Memory B cell (primary cell): Measurements from ENCODE around the gene SCG3.

Experiments used
- ATAC-seq: fragments of 150-1000 bp; cut with Tn5 transposase; 2 replicates; pipeline ENCODE4 v1.10.0; 2021; ENCODE audit warnings: low read depth, mild to moderate bottlenecking, moderate library complexity
- DNase-seq, 2 donors: peaks; one replicate each; pipeline ENCODE4 v3.0.0; 2022; ENCODE audit warnings: low spot score in 2 of 2
- H3K27ac Mint-ChIP-seq: one replicate; pipeline ENCODE4 v1.8.0; 2022; ENCODE audit warnings: mild to moderate bottlenecking, moderate library complexity, mixed read lengths
- H3K27me3 Mint-ChIP-seq: one replicate; pipeline ENCODE4 v1.8.0; 2022; ENCODE audit warnings: mixed read lengths
- H3K36me3 Mint-ChIP-seq: one replicate; pipeline ENCODE4 v1.8.0; 2022; ENCODE audit warnings: mild to moderate bottlenecking, mixed read lengths
- H3K4me1 Mint-ChIP-seq: one replicate; pipeline ENCODE4 v1.8.0; 2022; ENCODE audit warnings: mixed read lengths
- H3K4me3 Mint-ChIP-seq: one replicate; pipeline ENCODE4 v1.8.0; 2022; ENCODE audit warnings: mild to moderate bottlenecking, moderate library complexity, mixed read lengths
- H3K9me3 Mint-ChIP-seq: one replicate; pipeline ENCODE4 v1.8.0; 2022; ENCODE audit warnings: mixed read lengths

Gene SCG3

GRCh38 chr15:51668446-51668845 is 12.9 kb upstream of the SCG3 start:
- no peaks in the 10 kb centered on the region for H3K9me3 Mint-ChIP-seq
- H3K27ac Mint-ChIP-seq = no peak overlapping the region
- peaks cover 3% of the 10 kb centered on the region for H3K4me1 Mint-ChIP-seq
- ATAC-seq = no peak
- no peaks in the 10 kb centered on the region for H3K36me3 Mint-ChIP-seq
- peaks cover 7% of the 10 kb centered on the region for H3K27me3 Mint-ChIP-seq
- DNase-seq = no peak
- no peak overlapping the region for H3K4me3 Mint-ChIP-seq

- ATAC-seq = no peak
- Mint-ChIP-seq H3K27ac (no peak overlapping the region), H3K4me1 (peaks cover 3% of the 10 kb centered on the region), H3K4me3 (no peak overlapping the region), H3K27me3 (peaks cover 9% of the 10 kb centered on the region), H3K36me3 (no peaks in the 10 kb centered on the region), H3K9me3 (no peaks in the 10 kb centered on the region)
- no peak for DNase-seq
These were observed 11.9 kb upstream of the SCG3 start for GRCh38 chr15:51669381-51669780.

- ATAC-seq = no peak
- H3K27ac Mint-ChIP-seq = no peak overlapping the region
These were observed 9.1 kb upstream of the SCG3 start for GRCh38 chr15:51672155-51672687.

GRCh38 chr15:51672913-51673857 is 8.1 kb upstream of the SCG3 start:
- H3K27ac Mint-ChIP-seq = no peak overlapping the region
- H3K4me1 Mint-ChIP-seq = peaks cover 3% of the 10 kb centered on the region
- H3K27me3 Mint-ChIP-seq = peaks cover 8% of the 10 kb centered on the region
- ATAC-seq (no peak), DNase-seq (no peak)
- H3K9me3 Mint-ChIP-seq = peaks cover 1% of the 10 kb centered on the region
- H3K4me3 Mint-ChIP-seq = no peak overlapping the region
- H3K36me3 Mint-ChIP-seq = no peaks in the 10 kb centered on the region

More at GRCh38 chr15:51672155-51672687, 9.1 kb upstream of the SCG3 start:
- H3K36me3 Mint-ChIP-seq = no peaks in the 10 kb centered on the region
- no peaks in the 10 kb centered on the region for H3K9me3 Mint-ChIP-seq
- no peak overlapping the region for H3K4me3 Mint-ChIP-seq
- peaks cover 12% of the 10 kb centered on the region for H3K27me3 Mint-ChIP-seq
- DNase-seq = no peak
- peaks cover 3% of the 10 kb centered on the region for H3K4me1 Mint-ChIP-seq

GRCh38 chr15:51675234-51675633 is 6.1 kb upstream of the SCG3 start:
- no peak for DNase-seq
- no peak overlapping the region for H3K4me3 Mint-ChIP-seq
- H3K27ac Mint-ChIP-seq = no peak overlapping the region
- no peaks in the 10 kb centered on the region for H3K36me3 Mint-ChIP-seq
- peaks cover 7% of the 10 kb centered on the region for H3K27me3 Mint-ChIP-seq
- no peak for ATAC-seq
- peaks cover 3% of the 10 kb centered on the region for H3K4me1 Mint-ChIP-seq
- H3K9me3 Mint-ChIP-seq = peaks cover 2% of the 10 kb centered on the region

- H3K4me3 Mint-ChIP-seq = no peak overlapping the region
- DNase-seq (no peak), ATAC-seq (no peak)
- peaks cover under 1% of the 10 kb centered on the region for H3K4me1 Mint-ChIP-seq
- peaks cover 2% of the 10 kb centered on the region for H3K9me3 Mint-ChIP-seq
- no peaks in the 10 kb centered on the region for H3K36me3 Mint-ChIP-seq
- H3K27me3 Mint-ChIP-seq = peaks cover 15% of the 10 kb centered on the region
- H3K27ac Mint-ChIP-seq = no peak overlapping the region
These were observed 4.3 kb upstream of the SCG3 start for GRCh38 chr15:51677021-51677420.

- no peak overlapping the region for H3K27ac Mint-ChIP-seq
- H3K36me3 Mint-ChIP-seq = no peaks in the 10 kb centered on the region
- H3K4me1 Mint-ChIP-seq = no peaks in the 10 kb centered on the region
- H3K27me3 Mint-ChIP-seq = peaks cover 15% of the 10 kb centered on the region
- H3K9me3 Mint-ChIP-seq = peaks cover 2% of the 10 kb centered on the region
- ATAC-seq = no peak
- no peak overlapping the region for H3K4me3 Mint-ChIP-seq
- no peak for DNase-seq
These were observed 3.9 kb upstream of the SCG3 start for GRCh38 chr15:51677452-51677851.

GRCh38 chr15:51678096-51678495 is 3.2 kb upstream of the SCG3 start:
- no peaks in the 10 kb centered on the region for H3K36me3 Mint-ChIP-seq
- DNase-seq = no peak
- H3K27ac Mint-ChIP-seq = no peak overlapping the region
- H3K4me3 Mint-ChIP-seq = no peak overlapping the region
- peaks cover 2% of the 10 kb centered on the region for H3K9me3 Mint-ChIP-seq
- ATAC-seq = no peak
- peaks cover 16% of the 10 kb centered on the region for H3K27me3 Mint-ChIP-seq
- no peaks in the 10 kb centered on the region for H3K4me1 Mint-ChIP-seq

GRCh38 chr15:51680321-51680720 is 982 bp upstream of the SCG3 start:
- no peaks in the 10 kb centered on the region for H3K4me1 Mint-ChIP-seq
- H3K36me3 Mint-ChIP-seq = no peaks in the 10 kb centered on the region
- no peak overlapping the region for H3K27ac Mint-ChIP-seq
- peaks cover 2% of the 10 kb centered on the region for H3K9me3 Mint-ChIP-seq
- no peak for DNase-seq
- H3K4me3 Mint-ChIP-seq = no peak overlapping the region
- ATAC-seq = no peak
- peaks cover 17% of the 10 kb centered on the region for H3K27me3 Mint-ChIP-seq

- H3K36me3 Mint-ChIP-seq = no peaks in the 10 kb centered on the region
- H3K4me1 Mint-ChIP-seq = peaks cover 12% of the 10 kb centered on the region
- H3K27ac Mint-ChIP-seq = no peak overlapping the region
- H3K9me3 Mint-ChIP-seq = no peaks in the 10 kb centered on the region
- peaks cover 18% of the 10 kb centered on the region for H3K27me3 Mint-ChIP-seq
- H3K4me3 Mint-ChIP-seq = no peak overlapping the region
- DNase-seq (no peak), ATAC-seq (no peak)
These were observed 6.3 kb downstream of the SCG3 start for GRCh38 chr15:51687565-51687964.

GRCh38 chr15:51688863-51689262 is 7.6 kb downstream of the SCG3 start:
- Mint-ChIP-seq H3K36me3 (no peaks in the 10 kb centered on the region), H3K27me3 (peaks cover 14% of the 10 kb centered on the region), H3K4me1 (peaks cover 15% of the 10 kb centered on the region), H3K4me3 (no peak overlapping the region), H3K9me3 (no peaks in the 10 kb centered on the region), H3K27ac (no peak overlapping the region)
- ATAC-seq (no peak), DNase-seq (no peak)

- DNase-seq (no peak), ATAC-seq (peak; percentile 24)
- Mint-ChIP-seq H3K27ac (no peak overlapping the region), H3K4me3 (no peak overlapping the region), H3K36me3 (no peaks in the 10 kb centered on the region), H3K27me3 (peaks cover 10% of the 10 kb centered on the region), H3K9me3 (no peaks in the 10 kb centered on the region), H3K4me1 (peaks cover 15% of the 10 kb centered on the region)
These were observed 10.9 kb downstream of the SCG3 start for GRCh38 chr15:51692154-51692553.

- no peak overlapping the region for H3K27ac Mint-ChIP-seq
- H3K27me3 Mint-ChIP-seq = peaks cover 4% of the 10 kb centered on the region
- no peak overlapping the region for H3K4me3 Mint-ChIP-seq
- no peaks in the 10 kb centered on the region for H3K36me3 Mint-ChIP-seq
- H3K4me1 Mint-ChIP-seq = peaks cover 11% of the 10 kb centered on the region
- ATAC-seq (no peak), DNase-seq (no peak)
- no peaks in the 10 kb centered on the region for H3K9me3 Mint-ChIP-seq
These were observed 15.3 kb downstream of the SCG3 start for GRCh38 chr15:51696566-51696965.

GRCh38 chr15:51697163-51697562 is 15.9 kb downstream of the SCG3 start:
- Mint-ChIP-seq H3K4me1 (peaks cover 6% of the 10 kb centered on the region), H3K4me3 (no peak overlapping the region), H3K9me3 (no peaks in the 10 kb centered on the region), H3K36me3 (no peaks in the 10 kb centered on the region), H3K27me3 (peaks cover 4% of the 10 kb centered on the region), H3K27ac (no peak overlapping the region)
- ATAC-seq (no peak), DNase-seq (no peak)

GRCh38 chr15:51699373-51699772 is 18.1 kb downstream of the SCG3 start:
- Mint-ChIP-seq H3K36me3 (no peaks in the 10 kb centered on the region), H3K27me3 (peaks cover 4% of the 10 kb centered on the region), H3K27ac (no peak overlapping the region), H3K4me3 (no peak overlapping the region), H3K4me1 (no peaks in the 10 kb centered on the region), H3K9me3 (no peaks in the 10 kb centered on the region)
- DNase-seq (no peak), ATAC-seq (no peak)
